NCI-H2107 treated with DMSO at 0.1 percent for 48 hours (cell line): ENCODE results near the gene COQ10A.
"Not testable (repeated sequence)": the region's sequence is repeated elsewhere in the genome, so short reads cannot be mapped to it uniquely, and the experiment has no call there.

Experiments
- DNase-seq: peaks from one replicate; lab custom pipeline; 2025; ENCODE audit not compliant: unreplicated experiment; lab: John Stamatoyannopoulos, UW

Gene COQ10A

GRCh38 chr12:56242986-56243385, 23.8 kb upstream of the COQ10A start:
- no peak for DNase-seq

DNA sequence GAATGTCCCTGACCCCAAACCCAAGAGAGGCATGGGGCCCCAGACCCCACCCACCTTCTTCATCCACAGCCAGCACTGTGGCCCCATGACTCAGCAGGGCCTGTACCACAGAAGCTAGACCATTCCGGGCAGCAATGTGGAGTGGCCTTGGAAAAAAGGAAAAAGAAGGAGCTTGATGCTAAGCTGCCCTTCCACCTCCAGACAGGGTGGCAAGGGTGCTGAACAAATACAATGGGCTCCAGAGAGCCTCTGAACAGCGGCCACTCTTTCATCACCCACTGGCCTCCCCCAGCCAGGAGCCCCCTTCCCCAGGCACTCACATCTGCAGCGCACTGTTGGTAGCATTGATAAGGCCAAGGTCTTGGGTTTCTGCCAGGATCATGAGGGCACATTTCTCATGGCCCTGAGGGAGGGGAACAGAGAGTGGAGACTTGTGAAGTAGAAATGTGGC, 23.0 kb upstream of the COQ10A start:
- DNase-seq, result no peak

DNA sequence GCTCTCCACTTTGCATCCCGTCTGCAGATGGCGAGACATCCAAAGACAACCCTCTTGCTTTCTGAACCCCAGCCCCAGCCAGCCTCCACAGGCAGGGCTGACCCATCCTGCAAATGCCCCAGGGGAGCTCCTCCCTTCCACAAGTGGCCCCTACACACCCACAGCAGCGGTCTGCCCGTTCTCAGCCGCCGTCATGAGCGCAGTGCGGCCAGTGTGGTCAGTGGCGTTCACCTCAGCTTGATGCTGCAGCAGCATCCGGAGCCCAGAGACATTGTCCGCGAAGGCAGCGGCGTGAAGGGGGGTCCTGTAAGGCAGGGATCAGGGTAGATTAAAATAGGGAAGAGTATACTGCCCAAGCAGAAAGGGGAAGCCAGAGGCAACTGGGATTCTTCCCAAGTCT, 22.2 kb upstream of the COQ10A start:
- no peak for DNase-seq

- no peak for DNase-seq
Observed at GRCh38 chr12:56247923-56248322, 18.8 kb upstream of the COQ10A start.

DNA sequence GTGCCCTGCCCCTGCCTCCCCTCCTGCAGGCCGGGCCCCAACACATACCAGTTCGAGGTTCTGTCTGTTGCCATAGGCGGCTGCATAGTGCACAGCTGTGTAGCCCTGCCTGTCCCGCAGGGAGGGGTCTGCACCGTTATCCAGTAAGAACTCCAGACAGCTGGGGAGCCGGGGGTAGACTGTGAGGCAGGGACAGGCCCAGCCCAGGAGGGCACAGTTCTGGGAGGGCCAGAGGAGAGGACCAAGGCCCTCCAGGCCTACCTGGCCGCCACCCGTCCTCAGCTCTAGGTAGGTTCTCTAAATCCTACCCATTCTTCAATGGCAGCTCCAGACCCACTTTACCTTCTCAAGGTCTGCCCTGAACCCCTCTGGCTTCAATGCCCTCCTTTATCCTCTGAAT, 18.0 kb upstream of the COQ10A start:
- no peak for DNase-seq

DNA sequence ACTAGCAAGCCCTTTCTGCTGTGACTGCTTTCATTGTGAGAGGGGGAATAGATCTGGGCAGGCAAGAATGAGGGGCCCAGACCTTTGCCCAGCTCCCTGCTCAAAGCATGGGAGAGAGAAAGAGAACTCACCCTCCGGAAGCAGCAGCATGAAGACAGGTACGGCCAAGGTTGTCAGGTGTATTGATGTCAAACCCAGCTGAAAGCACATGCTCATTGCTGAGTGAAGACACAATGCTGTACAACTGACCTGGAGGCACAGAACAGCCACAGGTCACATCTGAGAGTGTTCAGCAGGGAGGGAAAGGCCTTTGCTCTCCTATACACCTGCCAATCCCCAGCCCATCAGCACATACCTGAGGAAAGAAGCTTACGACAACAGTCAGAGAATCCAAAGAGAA, 14.1 kb upstream of the COQ10A start:
- DNase-seq, result no peak

DNA sequence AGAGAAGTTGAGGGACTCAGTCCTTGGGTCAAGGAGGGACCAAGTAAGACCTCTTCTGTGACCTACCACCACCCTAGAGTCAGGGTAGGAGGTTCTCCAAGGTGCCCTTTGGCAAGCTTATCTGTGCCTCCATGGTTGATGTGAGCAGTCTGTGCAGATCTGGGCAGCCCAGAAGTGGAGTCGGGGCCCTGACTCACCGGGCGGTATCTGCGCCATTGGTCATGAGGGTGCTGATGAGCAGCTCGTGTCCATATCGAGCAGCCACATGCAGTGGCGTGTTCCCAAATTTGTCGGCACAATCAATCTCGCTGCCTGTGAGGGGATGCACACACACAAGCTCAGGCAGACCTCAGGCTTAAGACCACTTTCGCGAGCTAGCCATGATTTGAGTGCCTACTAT, 13.7 kb upstream of the COQ10A start:
- no peak for DNase-seq

- DNase-seq, result no peak
Observed at GRCh38 chr12:56255671-56256070, 11.1 kb upstream of the COQ10A start.

GRCh38 chr12:56256326-56256960, 10.3 kb upstream of the COQ10A start:
- DNase-seq, result no peak

DNA sequence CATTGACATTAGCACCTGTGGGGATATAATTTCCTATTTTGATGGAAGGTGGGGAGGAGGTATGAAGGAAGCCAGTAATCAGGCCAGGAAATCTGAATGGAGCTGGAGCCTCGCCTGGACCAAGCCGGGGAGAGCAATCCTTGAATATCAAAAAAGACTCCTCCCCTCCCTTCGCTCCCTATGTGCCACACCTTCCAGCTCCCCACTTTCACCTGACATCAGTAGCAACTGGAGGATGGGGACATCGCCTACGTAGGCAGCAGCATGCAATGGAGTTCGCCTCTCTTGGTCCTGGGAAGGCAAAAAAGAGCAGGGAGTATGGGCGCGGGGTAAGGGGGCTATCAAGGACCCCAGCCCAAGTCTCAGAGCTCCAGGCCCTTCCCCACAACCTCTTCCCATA, 9.7 kb upstream of the COQ10A start:
- no peak for DNase-seq

DNA sequence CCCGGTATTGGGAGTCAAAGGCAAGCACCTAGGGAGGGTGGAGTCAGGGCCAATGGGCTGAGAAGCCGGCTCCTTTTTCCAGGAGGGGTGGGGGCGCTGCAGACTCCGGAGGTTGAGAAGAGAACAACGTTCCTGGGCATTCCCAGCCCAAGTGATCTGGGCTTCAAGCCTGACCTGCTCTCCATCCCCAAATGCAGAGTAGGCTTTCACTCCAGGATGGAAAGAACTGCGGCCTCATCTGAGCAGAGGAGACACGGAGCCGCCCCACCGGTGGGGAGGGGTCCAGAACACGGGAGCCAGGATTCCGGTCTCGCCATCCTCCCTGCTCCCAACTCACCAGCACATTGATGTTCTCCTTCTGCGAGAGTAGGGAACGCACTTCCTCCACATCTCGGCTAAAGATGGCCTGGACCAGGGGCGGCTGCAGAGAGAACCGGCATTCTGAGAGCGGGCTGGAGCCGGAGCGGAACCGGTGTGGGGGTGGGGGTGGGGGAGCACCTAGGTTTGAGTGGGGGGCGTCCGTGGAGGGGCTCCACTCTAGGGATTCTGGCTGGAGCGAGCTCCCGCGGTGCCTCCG, 9.2 kb upstream of the COQ10A start:
- DNase-seq, result peak; percentile 50

DNA sequence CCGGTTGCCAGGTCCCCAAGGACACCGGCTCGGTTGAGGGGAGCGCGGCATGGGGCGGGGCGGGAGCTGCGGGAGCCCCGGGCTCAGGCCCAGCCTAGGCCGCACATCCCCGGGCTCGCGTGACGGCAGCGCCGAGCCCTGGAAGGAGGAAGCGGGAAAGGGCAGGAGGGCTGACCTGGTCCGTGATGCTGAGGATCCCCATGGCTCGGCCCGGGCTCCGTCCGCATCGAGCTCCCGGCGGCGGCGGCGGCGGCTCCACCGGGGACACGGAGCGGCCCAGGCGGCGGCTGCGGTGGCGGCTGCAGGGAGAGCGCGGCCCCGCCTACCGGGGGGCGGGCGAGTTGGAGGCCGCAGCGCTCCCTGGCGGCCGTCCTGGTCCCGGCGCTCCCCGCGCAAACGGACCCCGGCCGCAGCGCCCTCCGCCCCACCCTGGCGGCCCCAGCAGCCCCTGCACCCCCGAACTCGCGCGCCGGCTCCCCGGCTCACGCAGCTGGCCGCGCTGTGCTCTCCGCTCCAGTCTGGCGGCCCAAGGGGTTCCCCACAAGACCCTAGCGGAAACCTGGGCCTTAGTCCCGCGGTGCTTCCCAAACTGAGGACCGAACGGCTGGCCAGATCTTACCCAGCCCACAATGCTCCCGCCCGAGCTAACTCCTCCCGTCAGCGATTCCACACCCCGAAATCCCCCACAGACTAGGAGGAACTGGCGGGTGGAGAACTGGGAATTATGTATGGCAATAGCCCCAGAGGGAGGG, 8.5 kb upstream of the COQ10A start, which contains the start of gene ANKRD52:
Gene ANKRD52 (minus strand): TSS at position 317 of the 752 bp plus-strand sequence. CDS start 115 bp downstream, at position 202.
- DNase-seq, result peak; percentile 69

- no peak for DNase-seq
Observed at GRCh38 chr12:56258820-56259183, 7.9 kb upstream of the COQ10A start.

- DNase-seq, result no peak
Observed at GRCh38 chr12:56260380-56260779, 6.4 kb upstream of the COQ10A start.

GRCh38 chr12:56260921-56261320, 5.8 kb upstream of the COQ10A start:
- no peak for DNase-seq

- DNase-seq, result no peak
Observed at GRCh38 chr12:56261503-56262232, 5.1 kb upstream of the COQ10A start.

DNA sequence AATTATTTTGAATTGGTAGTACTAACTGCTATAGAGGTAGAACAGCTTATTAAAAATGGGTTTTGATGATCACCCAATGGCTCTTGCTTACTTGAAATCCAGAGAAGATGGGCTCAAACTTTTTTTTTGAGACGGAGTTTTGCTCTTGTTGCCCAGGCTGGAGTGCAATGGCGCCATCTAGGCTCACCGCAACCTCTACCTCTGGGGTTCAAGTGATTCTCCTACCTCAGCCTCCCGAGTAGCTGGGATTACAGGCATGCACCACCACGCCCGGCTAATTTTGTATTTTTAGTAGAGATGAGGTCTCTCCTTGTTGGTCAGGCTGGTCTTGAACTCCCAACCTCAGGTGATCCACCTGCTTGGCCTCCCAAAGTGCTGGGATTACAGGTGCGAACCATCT, 3.8 kb upstream of the COQ10A start:
- not testable (repeated sequence) for DNase-seq

- DNase-seq, result not testable (repeated sequence)
Observed at GRCh38 chr12:56266068-56266692, 562 bp upstream of the COQ10A start.

- DNase-seq, result no peak
Observed at GRCh38 chr12:56267443-56268071, 815 bp downstream of the COQ10A start.

DNA sequence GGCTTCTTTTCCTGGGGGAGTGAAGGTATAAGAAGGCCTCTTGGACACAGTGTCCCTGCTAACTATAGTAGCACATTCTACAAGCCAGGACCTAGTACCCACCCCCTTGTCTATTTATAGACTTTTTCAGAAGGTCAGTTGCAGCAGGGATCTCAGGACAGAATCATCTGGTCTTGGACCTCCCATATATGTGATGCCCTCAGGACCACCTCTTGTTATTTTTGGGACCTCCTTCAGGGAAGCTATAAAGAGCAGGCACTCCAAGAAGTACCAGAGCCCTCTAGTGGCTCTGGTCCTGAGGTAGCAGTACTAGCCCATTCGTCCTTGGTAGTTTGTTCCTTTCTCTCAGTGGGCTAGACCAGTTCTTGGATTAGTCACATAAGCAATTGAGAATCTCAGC, 4.3 kb downstream of the COQ10A start:
- DNase-seq, result no peak

GRCh38 chr12:56272468-56272867, 5.7 kb downstream of the COQ10A start:
- not testable (repeated sequence) for DNase-seq
